Measurements from ENCODE around the gene PDE4A.
A peak's percentile ranks its signal among the peaks of the same experiment; 100 is the strongest.
"Not testable (repeated sequence)": the region's sequence is repeated elsewhere in the genome, so short reads cannot be mapped to it uniquely, and the experiment has no call there.

PDE4A gene

DNA sequence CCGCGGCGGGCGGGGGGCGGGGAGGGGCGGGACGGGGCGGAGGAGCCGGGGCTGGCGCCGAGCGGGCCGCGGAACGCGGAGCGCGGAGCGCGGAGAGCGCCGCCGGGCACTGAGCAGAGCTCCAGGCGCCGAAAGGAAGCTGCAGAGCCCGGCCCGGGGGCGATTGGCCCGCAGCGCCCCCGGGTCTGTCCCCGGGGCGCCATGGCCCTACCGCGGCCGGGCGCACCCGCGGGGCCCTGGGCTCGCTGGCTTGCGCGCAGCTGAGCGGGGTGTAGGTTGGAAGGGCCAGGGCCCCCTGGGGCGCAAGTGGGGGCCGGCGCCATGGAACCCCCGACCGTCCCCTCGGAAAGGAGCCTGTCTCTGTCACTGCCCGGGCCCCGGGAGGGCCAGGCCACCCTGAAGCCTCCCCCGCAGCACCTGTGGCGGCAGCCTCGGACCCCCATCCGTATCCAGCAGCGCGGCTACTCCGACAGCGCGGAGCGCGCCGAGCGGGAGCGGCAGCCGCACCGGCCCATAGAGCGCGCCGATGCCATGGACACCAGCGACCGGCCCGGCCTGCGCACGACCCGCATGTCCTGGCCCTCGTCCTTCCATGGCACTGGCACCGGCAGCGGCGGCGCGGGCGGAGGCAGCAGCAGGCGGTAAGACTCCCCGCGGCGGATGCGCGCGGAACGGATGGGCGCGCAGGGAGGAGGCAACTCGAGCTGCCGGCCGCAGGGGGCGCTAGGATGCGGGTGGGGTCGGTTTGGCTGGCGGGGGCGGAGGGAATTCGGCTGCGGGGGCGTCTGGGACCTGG lies at the start of gene PDE4A:
Gene PDE4A, plus strand, starts transcription at position 95 of the 796 bp plus-strand sequence. Its CDS starts 227 bp downstream, at position 322.
- DNase-seq = no peak

- DNase-seq = no peak
Measured at GRCh38 chr19:10372690-10373089, 47.6 kb upstream of the PDE4A start.

DNA sequence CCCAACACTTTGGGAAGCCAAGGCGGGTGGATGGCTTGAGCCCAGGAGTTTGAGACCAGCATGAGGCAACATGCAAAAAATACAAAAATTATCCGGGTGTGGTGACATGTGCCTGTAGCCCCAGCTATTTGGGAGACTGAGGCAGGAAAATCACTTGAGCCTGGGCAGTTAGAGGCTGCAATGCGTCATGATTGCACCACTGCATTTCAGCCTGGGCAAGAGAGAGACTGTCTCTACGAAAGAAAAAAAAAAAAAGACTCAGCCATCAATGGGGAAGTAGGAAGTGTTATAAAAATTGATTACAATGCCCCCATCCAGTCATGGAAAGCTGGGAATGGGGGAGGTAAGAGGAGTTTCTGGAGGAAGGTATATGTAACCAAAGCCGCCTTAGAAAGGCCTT lies 45.4 kb upstream of the PDE4A start:
- no peak for DNase-seq

DNA sequence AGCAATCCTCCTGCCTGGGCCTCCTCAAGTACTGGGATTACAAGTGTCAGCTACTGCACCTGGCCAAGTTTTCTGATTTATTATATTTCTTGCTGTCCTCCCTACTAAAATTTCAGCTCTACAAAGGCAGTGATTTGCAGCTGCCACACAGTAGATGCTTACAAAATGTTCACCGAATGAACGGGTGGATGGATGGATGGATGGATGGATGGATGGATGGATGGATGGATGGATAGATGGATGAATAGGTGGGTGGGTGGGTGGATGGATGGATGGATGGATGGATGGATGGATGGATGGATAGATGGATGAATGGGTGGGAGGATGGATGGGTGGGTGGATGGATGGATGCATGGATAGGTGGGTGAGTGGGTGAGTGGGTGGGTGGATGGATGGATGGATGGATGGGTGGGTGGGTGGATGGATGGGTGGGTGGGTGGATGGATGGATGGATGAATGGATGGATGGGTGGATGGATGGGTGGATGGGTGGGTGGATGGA lies 43.1 kb upstream of the PDE4A start:
- not testable (repeated sequence) for DNase-seq

GRCh38 chr19:10378124-10378523 lies 42.2 kb upstream of the PDE4A start:
- no peak for DNase-seq

DNA sequence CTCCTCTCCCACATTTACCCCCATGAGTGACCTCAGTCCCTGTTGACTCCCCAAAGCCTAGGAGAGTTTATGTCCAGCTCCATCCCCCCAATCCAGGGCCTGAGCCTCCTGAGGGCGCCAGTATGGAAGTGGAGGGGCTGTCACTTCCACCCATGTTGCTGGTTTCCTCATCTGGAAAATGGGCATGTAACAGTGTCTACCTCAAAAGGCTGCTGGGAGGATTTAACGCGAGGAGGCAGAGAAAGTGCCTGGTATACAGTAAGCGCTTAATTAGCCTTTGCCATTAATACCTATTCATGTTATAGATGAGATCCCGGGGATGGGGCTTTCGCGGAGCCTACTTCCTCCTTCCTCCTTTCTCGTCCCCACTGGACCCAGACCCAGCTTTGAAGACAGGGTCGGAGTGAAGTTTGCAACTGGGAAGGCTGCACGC lies 40.4 kb upstream of the PDE4A start:
- DNase-seq = no peak

DNA sequence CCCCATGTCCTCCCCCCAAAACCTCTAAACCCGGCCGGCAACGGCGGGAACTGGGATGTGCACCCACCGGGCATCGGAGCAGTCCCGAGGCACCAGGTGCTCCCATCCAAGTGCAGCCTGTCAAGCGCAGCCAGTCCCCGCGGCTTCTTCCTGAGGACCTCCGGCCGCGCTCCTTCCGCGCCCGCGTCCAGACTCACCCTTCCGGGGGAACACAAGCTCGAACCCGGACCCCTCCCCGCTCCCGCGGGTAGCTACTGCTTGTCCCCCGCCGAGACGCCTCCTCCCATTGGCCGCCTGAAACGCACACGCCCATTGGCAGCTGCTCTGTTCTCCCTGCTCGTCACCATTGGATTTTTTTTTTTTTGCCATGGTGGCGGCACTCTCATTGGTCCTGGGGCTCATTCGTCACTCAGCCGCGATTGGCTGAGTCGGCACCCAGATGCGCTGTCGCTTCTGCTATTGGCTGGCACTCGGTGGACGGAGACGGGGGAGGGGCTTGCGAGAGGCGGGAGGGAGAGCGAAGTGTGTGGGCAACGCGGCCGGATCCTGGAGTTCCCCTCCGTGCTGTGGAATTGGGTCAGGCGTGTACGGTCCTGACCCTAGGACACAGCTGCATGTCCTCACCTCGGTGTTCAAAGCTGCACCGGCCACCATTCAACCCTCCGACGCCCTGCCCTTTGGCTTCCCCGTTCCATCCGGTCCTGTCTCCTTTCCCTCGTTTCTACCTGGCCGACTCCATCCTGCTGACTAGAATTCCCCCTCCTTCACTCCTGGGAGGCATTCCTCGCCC lies 39.8 kb upstream of the PDE4A start, which contains the start of gene TYK2:
Gene TYK2, minus strand, starts transcription at position 260 of the 790 bp plus-strand sequence. CDS start 2,166 bp downstream, outside the sequence.
- DNase-seq = peak; percentile 94

DNA sequence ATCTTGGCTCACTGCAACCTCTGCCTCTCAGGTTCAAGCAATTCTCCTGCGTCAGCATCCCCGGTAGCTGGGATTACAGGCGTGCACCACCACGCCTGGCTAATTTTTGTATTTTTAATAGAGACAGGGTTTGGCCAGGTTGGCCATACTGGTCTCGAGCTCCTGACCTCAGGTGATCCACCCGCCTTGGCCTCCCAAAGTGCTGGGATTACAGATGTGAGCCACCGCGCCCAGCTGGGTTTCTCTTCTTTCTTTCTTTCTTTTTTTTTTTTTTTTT lies 37.2 kb upstream of the PDE4A start:
- not testable (repeated sequence) for DNase-seq

GRCh38 chr19:10384580-10384979 lies 35.8 kb upstream of the PDE4A start:
- DNase-seq = no peak

DNA sequence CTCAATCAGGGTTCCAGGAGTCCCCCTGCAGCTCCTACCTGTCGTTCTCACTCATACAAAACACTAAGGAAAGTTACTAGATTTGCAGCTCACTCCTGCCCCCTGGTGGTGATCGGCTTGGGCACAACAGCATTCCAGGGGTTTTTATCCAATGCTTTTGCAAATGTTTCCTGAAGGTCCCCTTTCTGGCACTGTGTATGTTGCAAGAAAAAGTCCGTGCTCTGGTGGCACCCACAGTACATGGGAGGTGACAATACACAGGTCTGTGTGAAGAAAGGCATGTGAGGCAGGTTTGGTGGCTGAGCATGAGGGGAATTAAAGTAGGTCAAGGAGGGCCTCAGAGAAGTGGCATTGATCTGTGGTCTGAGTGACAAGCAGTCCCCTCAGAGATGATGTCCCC lies 31.4 kb upstream of the PDE4A start:
- peak; percentile 73 for DNase-seq

GRCh38 chr19:10389863-10390262 lies 30.5 kb upstream of the PDE4A start:
- no peak for DNase-seq

- peak; percentile 42 for DNase-seq
Measured at GRCh38 chr19:10390652-10391286, 29.6 kb upstream of the PDE4A start.

DNA sequence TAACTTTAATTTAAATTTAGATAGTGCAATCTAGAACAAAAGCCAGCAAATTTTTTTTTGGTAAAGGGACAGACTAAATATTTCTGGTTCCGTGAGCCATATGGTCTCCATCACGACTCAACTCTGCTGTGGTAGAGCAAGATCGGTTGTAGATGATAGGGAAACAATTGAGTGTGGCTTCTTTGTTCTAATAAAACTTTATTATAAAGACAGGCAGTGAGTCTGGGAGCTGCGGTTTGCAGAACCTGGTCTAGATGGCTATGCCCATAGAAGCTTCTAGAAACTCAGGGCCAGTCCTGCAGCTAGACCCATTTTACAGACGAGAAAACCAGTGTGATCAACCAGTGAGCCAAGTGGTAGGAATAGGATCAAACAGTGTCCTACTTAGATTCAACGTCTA lies 28.2 kb upstream of the PDE4A start:
- no peak for DNase-seq

GRCh38 chr19:10393137-10393536 lies 27.2 kb upstream of the PDE4A start:
- DNase-seq = no peak

- no peak for DNase-seq
Measured at GRCh38 chr19:10395003-10395402, 25.3 kb upstream of the PDE4A start.

DNA sequence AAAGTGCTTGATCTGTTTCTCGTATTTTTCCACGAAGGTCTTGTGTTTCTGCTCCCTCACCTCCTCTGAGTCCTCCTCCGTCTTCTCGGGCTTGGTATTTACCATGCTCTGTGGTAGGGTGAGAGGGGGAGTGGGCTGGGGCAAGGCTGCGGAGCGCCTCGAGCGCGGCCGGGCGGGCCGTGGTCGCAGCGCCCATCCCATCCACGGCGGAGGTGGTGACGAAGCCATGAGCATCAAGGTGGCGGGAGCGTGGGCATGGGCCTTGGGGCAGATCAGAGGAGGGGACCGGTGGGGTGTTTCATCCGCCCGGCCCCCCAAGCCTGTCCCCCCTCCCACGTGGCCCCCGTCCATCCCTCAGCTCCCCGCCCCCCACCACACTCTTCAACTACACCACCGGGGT lies 24.9 kb upstream of the PDE4A start:
- DNase-seq = no peak

DNA sequence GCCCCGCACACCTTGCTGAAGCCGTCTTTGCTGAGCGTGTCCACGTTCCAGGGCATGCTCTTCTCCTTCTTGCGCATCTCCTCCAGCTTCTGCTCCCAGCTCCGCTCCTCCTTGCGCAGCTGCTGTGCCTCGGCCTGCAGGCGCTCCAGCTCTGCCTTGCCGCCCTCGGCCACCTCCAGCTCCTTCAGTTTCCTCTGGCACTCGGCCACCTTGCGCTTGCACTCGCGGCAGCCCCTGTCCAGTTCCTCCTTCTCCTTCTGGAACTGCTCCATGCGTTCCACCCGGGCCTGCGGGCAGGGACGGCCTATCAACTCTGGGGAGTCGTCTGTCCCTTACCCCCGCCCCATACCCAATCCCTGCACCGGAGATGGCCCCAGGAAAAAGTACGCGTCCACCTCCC lies 24.4 kb upstream of the PDE4A start:
- DNase-seq = no peak

DNA sequence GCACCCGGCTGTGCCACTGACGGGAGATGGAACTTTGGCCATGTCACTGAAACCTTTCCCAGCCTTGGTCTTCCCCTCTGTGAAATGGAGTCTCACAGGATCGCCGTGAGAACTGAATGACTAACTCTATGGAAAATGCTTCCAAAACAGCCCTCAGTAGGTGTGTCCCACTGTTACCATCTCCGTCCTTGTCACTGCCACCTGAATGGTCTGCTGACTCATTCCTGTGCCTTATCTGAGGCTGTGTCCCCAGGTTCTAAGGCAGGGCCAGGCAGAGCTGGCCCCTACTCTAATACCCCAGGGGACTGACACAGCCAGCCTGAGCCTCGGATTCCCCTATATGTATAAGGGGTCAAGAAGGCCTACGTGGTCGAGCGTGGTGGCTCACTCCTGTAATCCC lies 21.5 kb upstream of the PDE4A start:
- DNase-seq = no peak

GRCh38 chr19:10399340-10399739 lies 21.0 kb upstream of the PDE4A start:
- DNase-seq = not testable (repeated sequence)

GRCh38 chr19:10399878-10400277 lies 20.5 kb upstream of the PDE4A start:
- no peak for DNase-seq

DNA sequence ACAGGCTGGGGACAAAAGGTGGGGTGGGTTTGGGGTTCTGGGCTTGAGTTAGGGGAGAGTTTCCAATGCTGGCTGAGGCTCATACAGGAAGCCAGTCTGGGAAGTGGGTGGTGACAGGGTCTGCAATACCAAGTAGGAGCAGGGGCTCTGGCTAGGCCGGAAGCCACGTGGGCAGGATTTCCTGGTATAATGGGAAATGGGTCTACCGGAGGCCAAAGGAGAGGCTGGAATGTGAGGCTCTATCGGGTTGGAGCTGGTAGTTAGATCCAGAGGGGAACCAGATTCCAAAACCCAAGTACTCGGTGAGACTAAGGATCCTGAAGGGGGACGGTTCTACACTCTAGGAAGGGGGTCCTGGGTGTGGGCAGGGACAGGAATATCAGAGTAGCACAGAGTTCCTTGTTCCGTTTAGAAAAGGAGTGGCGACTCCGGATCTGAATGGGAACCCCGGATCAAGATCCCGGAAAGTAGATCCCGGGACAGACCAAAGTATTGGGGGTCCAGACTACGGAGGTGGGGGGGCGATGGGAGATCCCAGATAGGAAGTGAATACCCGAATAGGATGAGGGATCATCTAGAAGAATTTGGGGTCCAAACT lies 17.8 kb upstream of the PDE4A start:
- no peak for DNase-seq

- DNase-seq = peak; percentile 94
Measured at GRCh38 chr19:10403137-10404021, 17.0 kb upstream of the PDE4A start, which contains the start of gene CDC37. CDC37 (minus strand) TSS chr19:10403542; CDS start chr19:10403479, 63 bp downstream.

Data from NCI-H2107 (cell line).